Spleen (tissue), 7 donors: Measurements from ENCODE around the gene KRTAP5-3.

ENCODE experiments used
- CTCF ChIP-seq, 11 experiments: fragments of 200-600 bp in 7 of 11; fragments of 450-650 bp in 4 of 11; sonication (generic) in 4 of 11; IDR thresholded peaks in 8 of 11; conservative IDR thresholded peaks in 3 of 11; 1 replicate in 7 of 11; 2 replicates in 4 of 11; pipeline versions ENCODE4 v1.4.0 to v1.8.0; 2016 to 2021; ENCODE audit warnings: antibody characterized with exemption in 11 of 11, inconsistent platforms in 4 of 11, mild to moderate bottlenecking in 1 of 11
- POLR2A ChIP-seq, 3 donors: fragments of 450-650 bp; IDR thresholded peaks; one replicate each; pipeline ENCODE4 v1.5.1; 2017; ENCODE audit warnings: antibody characterized with exemption in 3 of 3, mild to moderate bottlenecking in 1 of 3
- donor health status: DM: no; HTN: no; CAD: no; lungs with moderate emphysema.
- donor health status: DM: no; HTN: no; CAD: no.
- donor health status: DM: no; HTN: no; CAD: no.

GRCh38 chr11:1565173-1565903 is 42.9 kb downstream of the KRTAP5-3 start:
- TF ChIP-seq CTCF (IDR thresholded peaks at IDR 0.05 in 8 of 11, conservative IDR thresholded peaks at IDR 0.05 in 3 of 11) (no peak), POLR2A (IDR thresholded peaks at IDR 0.05) (no peak)
